Measurements from ENCODE around the gene LPAR5.

LPAR5 gene

GRCh38 chr12:6635856-6636531 lies at the start of gene LPAR5:
LPAR5 (minus strand) TSS chr12:6635959; CDS start chr12:6621248, 14,711 bp downstream.
- no peak for DNase-seq (ENCODE audit: low spot score)

- DNase-seq (ENCODE audit: low spot score): no peak
Measured at GRCh38 chr12:6684609-6685008, 48.9 kb upstream of the LPAR5 start.

- DNase-seq (ENCODE audit: low spot score): no peak
Measured at GRCh38 chr12:6676962-6677361, 41.2 kb upstream of the LPAR5 start.

GRCh38 chr12:6672143-6672542 lies 36.4 kb upstream of the LPAR5 start:
- no peak for DNase-seq (ENCODE audit: low spot score)

GRCh38 chr12:6667559-6668210 lies 31.9 kb upstream of the LPAR5 start:
- no peak for DNase-seq (ENCODE audit: low spot score)

GRCh38 chr12:6666211-6666610 lies 30.5 kb upstream of the LPAR5 start:
- no peak for DNase-seq (ENCODE audit: low spot score)

- no peak for DNase-seq (ENCODE audit: low spot score)
Measured at GRCh38 chr12:6664902-6665301, 29.1 kb upstream of the LPAR5 start.

- peak; percentile 100 for DNase-seq (ENCODE audit: low spot score)
Measured at GRCh38 chr12:6662906-6663742, 27.4 kb upstream of the LPAR5 start, which contains the start of gene ING4. ING4 (minus strand) TSS chr12:6663119; CDS start chr12:6663101, 18 bp downstream.

GRCh38 chr12:6662602-6662905 lies 26.8 kb upstream of the LPAR5 start:
- DNase-seq (ENCODE audit: low spot score): no peak

GRCh38 chr12:6653987-6654386 lies 18.2 kb upstream of the LPAR5 start:
- DNase-seq (ENCODE audit: low spot score): no peak

- no peak for DNase-seq (ENCODE audit: low spot score)
Measured at GRCh38 chr12:6653342-6653741, 17.6 kb upstream of the LPAR5 start.

- DNase-seq (ENCODE audit: low spot score): no peak
Measured at GRCh38 chr12:6652391-6652790, 16.6 kb upstream of the LPAR5 start.

- no peak for DNase-seq (ENCODE audit: low spot score)
Measured at GRCh38 chr12:6650832-6651231, 15.1 kb upstream of the LPAR5 start.

GRCh38 chr12:6647083-6647604 lies 11.4 kb upstream of the LPAR5 start, which contains the start of gene ACRBP:
ACRBP (minus strand) TSS chr12:6647432; CDS start chr12:6647366, 66 bp downstream.
- peak; percentile 50 for DNase-seq (ENCODE audit: low spot score)

GRCh38 chr12:6646276-6647082 lies 10.7 kb upstream of the LPAR5 start:
- no peak for DNase-seq (ENCODE audit: low spot score)

GRCh38 chr12:6644903-6645302 lies 9.1 kb upstream of the LPAR5 start:
- DNase-seq (ENCODE audit: low spot score): no peak

- no peak for DNase-seq (ENCODE audit: low spot score)
Measured at GRCh38 chr12:6644257-6644596, 8.5 kb upstream of the LPAR5 start.

- no peak for DNase-seq (ENCODE audit: low spot score)
Measured at GRCh38 chr12:6643569-6644256, 8.0 kb upstream of the LPAR5 start.

GRCh38 chr12:6641131-6641530 lies 5.4 kb upstream of the LPAR5 start:
- no peak for DNase-seq (ENCODE audit: low spot score)

GRCh38 chr12:6640497-6640896 lies 4.7 kb upstream of the LPAR5 start:
- no peak for DNase-seq (ENCODE audit: low spot score)

GRCh38 chr12:6639151-6639801 lies 3.5 kb upstream of the LPAR5 start:
- no peak for DNase-seq (ENCODE audit: low spot score)

Data from putamen (tissue), 1 donor.